ENCODE data around the gene SNX19.

DNA sequence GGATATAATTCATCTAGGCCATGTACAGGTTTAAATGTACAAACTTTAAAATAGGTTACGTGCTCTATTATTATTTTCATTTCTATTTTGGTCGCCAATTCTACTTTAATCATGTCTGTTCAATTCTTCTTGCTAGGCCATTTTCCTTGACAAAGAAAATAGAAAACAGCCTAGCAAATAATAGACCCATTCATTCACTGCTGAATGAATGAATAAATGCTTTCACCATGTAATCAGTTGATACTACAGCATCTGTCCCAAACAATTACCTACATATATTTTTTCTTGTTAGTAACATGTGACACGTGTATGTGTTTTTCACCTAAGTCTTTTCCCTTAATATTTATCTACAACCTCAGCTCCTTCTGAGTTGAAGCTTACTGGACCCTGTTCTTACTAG lies 27.5 kb downstream of the SNX19 start:
- TF ChIP-seq, protein P1, sequence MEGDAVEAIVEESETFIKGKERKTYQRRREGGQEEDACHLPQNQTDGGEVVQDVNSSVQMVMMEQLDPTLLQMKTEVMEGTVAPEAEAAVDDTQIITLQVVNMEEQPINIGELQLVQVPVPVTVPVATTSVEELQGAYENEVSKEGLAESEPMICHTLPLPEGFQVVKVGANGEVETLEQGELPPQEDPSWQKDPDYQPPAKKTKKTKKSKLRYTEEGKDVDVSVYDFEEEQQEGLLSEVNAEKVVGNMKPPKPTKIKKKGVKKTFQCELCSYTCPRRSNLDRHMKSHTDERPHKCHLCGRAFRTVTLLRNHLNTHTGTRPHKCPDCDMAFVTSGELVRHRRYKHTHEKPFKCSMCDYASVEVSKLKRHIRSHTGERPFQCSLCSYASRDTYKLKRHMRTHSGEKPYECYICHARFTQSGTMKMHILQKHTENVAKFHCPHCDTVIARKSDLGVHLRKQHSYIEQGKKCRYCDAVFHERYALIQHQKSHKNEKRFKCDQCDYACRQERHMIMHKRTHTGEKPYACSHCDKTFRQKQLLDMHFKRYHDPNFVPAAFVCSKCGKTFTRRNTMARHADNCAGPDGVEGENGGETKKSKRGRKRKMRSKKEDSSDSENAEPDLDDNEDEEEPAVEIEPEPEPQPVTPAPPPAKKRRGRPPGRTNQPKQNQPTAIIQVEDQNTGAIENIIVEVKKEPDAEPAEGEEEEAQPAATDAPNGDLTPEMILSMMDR (IDR thresholded peaks at IDR 0.05; ENCODE audit: insufficient read depth, low read length), result no peak
- TF ChIP-seq, protein P2, sequence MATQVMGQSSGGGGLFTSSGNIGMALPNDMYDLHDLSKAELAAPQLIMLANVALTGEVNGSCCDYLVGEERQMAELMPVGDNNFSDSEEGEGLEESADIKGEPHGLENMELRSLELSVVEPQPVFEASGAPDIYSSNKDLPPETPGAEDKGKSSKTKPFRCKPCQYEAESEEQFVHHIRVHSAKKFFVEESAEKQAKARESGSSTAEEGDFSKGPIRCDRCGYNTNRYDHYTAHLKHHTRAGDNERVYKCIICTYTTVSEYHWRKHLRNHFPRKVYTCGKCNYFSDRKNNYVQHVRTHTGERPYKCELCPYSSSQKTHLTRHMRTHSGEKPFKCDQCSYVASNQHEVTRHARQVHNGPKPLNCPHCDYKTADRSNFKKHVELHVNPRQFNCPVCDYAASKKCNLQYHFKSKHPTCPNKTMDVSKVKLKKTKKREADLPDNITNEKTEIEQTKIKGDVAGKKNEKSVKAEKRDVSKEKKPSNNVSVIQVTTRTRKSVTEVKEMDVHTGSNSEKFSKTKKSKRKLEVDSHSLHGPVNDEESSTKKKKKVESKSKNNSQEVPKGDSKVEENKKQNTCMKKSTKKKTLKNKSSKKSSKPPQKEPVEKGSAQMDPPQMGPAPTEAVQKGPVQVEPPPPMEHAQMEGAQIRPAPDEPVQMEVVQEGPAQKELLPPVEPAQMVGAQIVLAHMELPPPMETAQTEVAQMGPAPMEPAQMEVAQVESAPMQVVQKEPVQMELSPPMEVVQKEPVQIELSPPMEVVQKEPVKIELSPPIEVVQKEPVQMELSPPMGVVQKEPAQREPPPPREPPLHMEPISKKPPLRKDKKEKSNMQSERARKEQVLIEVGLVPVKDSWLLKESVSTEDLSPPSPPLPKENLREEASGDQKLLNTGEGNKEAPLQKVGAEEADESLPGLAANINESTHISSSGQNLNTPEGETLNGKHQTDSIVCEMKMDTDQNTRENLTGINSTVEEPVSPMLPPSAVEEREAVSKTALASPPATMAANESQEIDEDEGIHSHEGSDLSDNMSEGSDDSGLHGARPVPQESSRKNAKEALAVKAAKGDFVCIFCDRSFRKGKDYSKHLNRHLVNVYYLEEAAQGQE (IDR thresholded peaks at IDR 0.05; ENCODE audit: insufficient replicate concordance, low read depth), result no peak
